ENCODE data around the gene NFASC.

- TF ChIP-seq CTCF (IDR thresholded peaks at IDR 0.05; ENCODE audit: poor library complexity) (no peak), EZH2 (IDR thresholded peaks at IDR 0.05; ENCODE audit: borderline replicate concordance) (no peak)
Observed at GRCh38 chr1:204988196-204988595, 117.5 kb downstream of the NFASC start.

Data from hepatocyte (in vitro differentiated cells).